GM12878 (cell line): ENCODE data around the gene ANO7. TPM values are rescaled to one million over a fixed set of nuclear protein-coding genes. Genes with fewer than 3 reads are reported as not detected.

ENCODE experiments used
- ATAC-seq: fragments of 200-7000 bp; cut with Tn5 transposase; 3 replicates; pipeline ENCODE4 v1.9.1; 2020; ENCODE audit warnings: mild to moderate bottlenecking, moderate library complexity
- BruUV-seq: library from RNA; stranded (reverse); fragments of 400-500 nt; replicated peaks from 2 replicates; lab custom pipeline; 2021; lab: Mats Ljungman, UMichigan
- CTCF ChIA-PET: fragments of 300-600 bp; sonication (Branson Sonifier 250); formaldehyde crosslinking; extraction: SDS; loops from one replicate; lab custom pipeline; 2021; ENCODE audit warnings: inconsistent platforms; lab: Yijun Ruan, JAX
- POLR2A ChIA-PET: fragments of 350-600 bp; formaldehyde crosslinking; extraction: SDS; loops from one replicate; lab custom pipeline; 2021; ENCODE audit warnings: inconsistent platforms; lab: Charles Lee
- RAD21 ChIA-PET: fragments of 300-600 bp; sonication (Branson Sonifier 250); formaldehyde crosslinking; loops from one replicate; lab custom pipeline; 2023; ENCODE audit warnings: antibody characterized with exemption; ENCODE audit not compliant: unreplicated experiment; lab: Charles Lee
- SMC1A ChIA-PET: fragments of 300-600 bp; sonication (Branson Sonifier 250); formaldehyde crosslinking; loops from one replicate; lab custom pipeline; 2023; ENCODE audit not compliant: unreplicated experiment, uncharacterized antibody; lab: Charles Lee
- DNase-seq: peaks from one replicate; pipeline ENCODE4 v3.0.0-alpha.2; 2011; ENCODE audit warnings: low read depth, low spot score
- FAIRE-seq: peaks from 3 replicates; lab custom pipeline; 2011; peaks lifted over from hg19 to GRCh38; lab: Jason Lieb, UNC
- H2AFZ ChIP-seq: 2 replicates; pipeline ENCODE4 v1.6.0; 2011; ENCODE audit warnings: low read depth, low read length, control low read depth; ENCODE audit not compliant: control insufficient read depth
- H3K27ac ChIP-seq: 2 replicates; pipeline ENCODE4 v1.5.1; 2011; ENCODE audit warnings: control low read depth; ENCODE audit not compliant: control insufficient read depth, insufficient read depth
- H3K27me3 ChIP-seq, 2 experiments: replicated peaks in 1 of 2; 2 replicates each; pipeline versions ENCODE4 v1.6.0 to v1.6.1; 2011; ENCODE audit warnings: low read length in 1 of 2; ENCODE audit not compliant: control insufficient read depth in 2 of 2, insufficient read depth in 2 of 2
- H3K36me3 ChIP-seq, 2 experiments: 2 replicates each; pipeline ENCODE4 v1.5.1; 2011; ENCODE audit warnings: low read length in 1 of 2; ENCODE audit not compliant: control insufficient read depth in 2 of 2, insufficient read depth in 2 of 2
- H3K4me1 ChIP-seq: 2 replicates; pipeline ENCODE4 v1.6.1; 2011; ENCODE audit warnings: mild to moderate bottlenecking, low read length, moderate library complexity, mixed read lengths; ENCODE audit not compliant: control insufficient read depth, insufficient read depth
- H3K4me2 ChIP-seq: 2 replicates; pipeline ENCODE4 v1.6.0; 2011; ENCODE audit warnings: control low read depth; ENCODE audit not compliant: control insufficient read depth, insufficient read depth
- H3K4me3 ChIP-seq: fragments of 200-600 bp; sonication (generic); 2 replicates; pipeline ENCODE4 v1.5.1; 2016
- H3K79me2 ChIP-seq: 2 replicates; pipeline ENCODE4 v1.6.0; 2011; ENCODE audit warnings: low read length; ENCODE audit not compliant: control insufficient read depth, insufficient read depth
- H3K9ac ChIP-seq: 2 replicates; pipeline ENCODE4 v1.8.0; 2011; ENCODE audit warnings: low read length, control low read depth, mixed read lengths; ENCODE audit not compliant: control insufficient read depth, insufficient read depth
- H3K9me3 ChIP-seq: replicated peaks from 3 replicates; pipeline ENCODE4 v1.5.1; 2011; ENCODE audit warnings: mild to moderate bottlenecking, low read length; ENCODE audit not compliant: control insufficient read depth, insufficient read depth
- H4K20me1 ChIP-seq: 2 replicates; pipeline ENCODE4 v1.6.0; 2011; ENCODE audit not compliant: control insufficient read depth, insufficient read depth
- ETV6 ChIP-seq, 2 experiments: fragments of 450-650 bp in 1 of 2; IDR thresholded peaks in 1 of 2; conservative IDR thresholded peaks in 1 of 2; 2 replicates each; pipeline ENCODE4 v1.6.1; 2014; ENCODE audit warnings: antibody characterized with exemption in 1 of 2, borderline replicate concordance in 1 of 2, low read depth in 1 of 2, mild to moderate bottlenecking in 1 of 2, moderate library complexity in 1 of 2
- MEF2B ChIP-seq: fragments of 450-650 bp; IDR thresholded peaks from 2 replicates; pipeline ENCODE4 v1.6.1; 2018; ENCODE audit warnings: mild to moderate bottlenecking, moderate library complexity; ENCODE audit not compliant: partially characterized antibody, poor library complexity, severe bottlenecking
- NFYA ChIP-seq: IDR thresholded peaks from 2 replicates; pipeline ENCODE4 v1.6.1; 2011; ENCODE audit warnings: low read depth, mild to moderate bottlenecking, low read length, improper control_type of control experiment, borderline replicate concordance
- NR2C1 ChIP-seq: fragments of 450-650 bp; IDR thresholded peaks from 2 replicates; pipeline ENCODE4 v1.6.1; 2017; ENCODE audit warnings: antibody characterized with exemption, mild to moderate bottlenecking, moderate library complexity
- PAX5 ChIP-seq: IDR thresholded peaks from 2 replicates; pipeline ENCODE4 v1.6.1; 2011; ENCODE audit warnings: low read depth, low read length, borderline replicate concordance
- SKIL ChIP-seq: fragments of 450-650 bp; IDR thresholded peaks from 2 replicates; pipeline ENCODE4 v1.6.1; 2017; ENCODE audit warnings: mild to moderate bottlenecking, low read depth, inconsistent platforms; ENCODE audit not compliant: poor library complexity, severe bottlenecking
- SMAD1 ChIP-seq: fragments of 450-650 bp; IDR thresholded peaks from 2 replicates; pipeline ENCODE4 v1.6.1; 2018; ENCODE audit warnings: mild to moderate bottlenecking, low read depth; ENCODE audit not compliant: partially characterized antibody
- TARDBP ChIP-seq: IDR thresholded peaks from 2 replicates; pipeline ENCODE4 v1.6.1; 2016; ENCODE audit warnings: borderline replicate concordance
- YBX1 ChIP-seq: fragments of 450-650 bp; IDR thresholded peaks from 2 replicates; pipeline ENCODE4 v1.6.1; 2016; ENCODE audit warnings: antibody characterized with exemption
- WGBS: methylation state at CpG from one replicate; pipeline ENCODE4 v1.1.6; 2016; ENCODE audit warnings: low lambda C conversion rate; ENCODE audit not compliant: insufficient replicate concordance, insufficient coverage; ENCODE audit errors: missing lambda C conversion rate; 5-methylcytosine and 5-hydroxymethylcytosine counted together
- in situ Hi-C: fragments of 300-500 bp; cut with MboI; formaldehyde crosslinking; loops from 9 replicates; pipeline ENCODE4 v1.14.3; 2018; ENCODE audit warnings: mixed read lengths
- intact Hi-C: fragments of 100-400 bp; cut with micrococcal nuclease; formaldehyde crosslinking; loops from one replicate; pipeline ENCODE4 v1.14.2; 2022; ENCODE audit not compliant: unreplicated experiment
- polyA plus RNA-seq, 11 experiments: library from polyadenylated mRNA; depleted of rRNA in 4 of 11; unstranded in 6 of 11; stranded (reverse) in 5 of 11; fragments of >200 nt; fragmentation: Nextera tagmentation in 4 of 11; fragmentation: Illumina TruSeq in 1 of 11; extraction: Ambion mirVana in 4 of 11; extraction: Trizol in 1 of 11; gene quantifications; 1 replicate in 1 of 11; 2 replicates in 10 of 11; pipeline versions ENCODE4 v1.2.1 to v1.2.3, GENCODE V29; 2011 to 2016; ENCODE audit warnings: inconsistent platforms in 2 of 11, missing spikeins in 2 of 11, low read depth in 1 of 11
- total RNA-seq, 4 experiments: library from RNA; depleted of rRNA in 3 of 4; stranded (reverse); fragments of >200 nt in 3 of 4; fragmentation: Illumina TruSeq in 1 of 4; extraction: Trizol in 1 of 4; gene quantifications; 2 replicates each; pipeline versions ENCODE4 v1.2.1 to v1.2.3, GENCODE V29; 2013 to 2021
- TF ChIP-seq, protein P1 (sequence below): fragments of 450-650 bp; IDR thresholded peaks from 2 replicates; pipeline ENCODE4 v1.6.1; 2016; ENCODE audit warnings: mild to moderate bottlenecking
- TF ChIP-seq, protein P2 (sequence below): IDR thresholded peaks from 2 replicates; pipeline ENCODE4 v1.6.1; 2012; ENCODE audit warnings: low read depth, low read length, improper control_type of control experiment

Gene ANO7
- total and polyA plus RNA-seq, 10 of the 15 experiments (the other 5 are each of a cell fraction or from before 2014, with no cell fraction given) = 0.08 to 1.4 (median 0.44) TPM

DNA sequence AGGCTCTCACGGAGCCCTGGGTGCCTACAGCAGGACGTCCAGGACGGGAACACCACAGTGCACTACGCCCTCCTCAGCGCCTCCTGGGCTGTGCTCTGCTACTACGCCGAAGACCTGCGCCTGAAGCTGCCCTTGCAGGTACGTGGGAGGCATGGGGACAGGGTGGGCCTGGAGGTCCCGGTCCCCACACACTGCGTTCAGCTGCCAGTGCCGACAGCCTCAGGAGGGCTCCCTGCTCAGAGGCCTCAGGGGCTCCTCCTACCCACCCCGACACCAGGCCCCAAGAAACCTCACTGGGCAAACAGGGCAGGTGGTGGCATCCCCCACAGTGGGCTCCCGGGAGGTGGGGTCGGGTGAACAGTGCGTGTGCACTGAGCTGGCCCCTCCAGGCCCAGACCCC lies 10.8 kb downstream of the ANO7 start:
- Histone ChIP-seq H3K27me3 (no peaks in the 10 kb centered on the region), H3K27ac (no peak overlapping the region), H3K4me3 (no peak overlapping the region), H2AFZ (no peak overlapping the region), H3K79me2 (no peaks in the 10 kb centered on the region), H4K20me1 (no peaks in the 10 kb centered on the region), H3K9me3 (no peaks in the 10 kb centered on the region), H3K9ac (no peak overlapping the region), H3K4me1 (no peaks in the 10 kb centered on the region), H3K36me3 (no peaks in the 10 kb centered on the region), H3K4me2 (no peak overlapping the region)
- POLR2A ChIA-PET = no interaction called here
- 63% methylated on average over 15 of the region's 16 CpGs for WGBS
- SMC1A ChIA-PET = no interaction called here
- CTCF ChIA-PET = no interaction called here
- in situ Hi-C loops = no loop called here
- no TSS peak for BruUV-seq
- FAIRE-seq (no peak), ATAC-seq (no peak), DNase-seq (no peak)
- RAD21 ChIA-PET = no interaction called here
- intact Hi-C loops = no loop called here
- no peak for TF ChIP-seq NFYA
- TF ChIP-seq YBX1 = no peak
- TF ChIP-seq PAX5 = no peak
- no peak for TF ChIP-seq NR2C1
- TF ChIP-seq, protein P1, sequence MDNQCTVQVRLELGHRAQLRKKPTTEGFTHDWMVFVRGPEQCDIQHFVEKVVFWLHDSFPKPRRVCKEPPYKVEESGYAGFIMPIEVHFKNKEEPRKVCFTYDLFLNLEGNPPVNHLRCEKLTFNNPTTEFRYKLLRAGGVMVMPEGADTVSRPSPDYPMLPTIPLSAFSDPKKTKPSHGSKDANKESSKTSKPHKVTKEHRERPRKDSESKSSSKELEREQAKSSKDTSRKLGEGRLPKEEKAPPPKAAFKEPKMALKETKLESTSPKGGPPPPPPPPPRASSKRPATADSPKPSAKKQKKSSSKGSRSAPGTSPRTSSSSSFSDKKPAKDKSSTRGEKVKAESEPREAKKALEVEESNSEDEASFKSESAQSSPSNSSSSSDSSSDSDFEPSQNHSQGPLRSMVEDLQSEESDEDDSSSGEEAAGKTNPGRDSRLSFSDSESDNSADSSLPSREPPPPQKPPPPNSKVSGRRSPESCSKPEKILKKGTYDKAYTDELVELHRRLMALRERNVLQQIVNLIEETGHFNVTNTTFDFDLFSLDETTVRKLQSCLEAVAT = no peak
- TF ChIP-seq, protein P2, sequence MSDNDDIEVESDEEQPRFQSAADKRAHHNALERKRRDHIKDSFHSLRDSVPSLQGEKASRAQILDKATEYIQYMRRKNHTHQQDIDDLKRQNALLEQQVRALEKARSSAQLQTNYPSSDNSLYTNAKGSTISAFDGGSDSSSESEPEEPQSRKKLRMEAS = no peak
- TF ChIP-seq SMAD1 = no peak
- TF ChIP-seq SKIL = no peak
- TF ChIP-seq TARDBP = no peak
- TF ChIP-seq MEF2B = no peak
- no peak for TF ChIP-seq ETV6 (conservative IDR thresholded peaks at IDR 0.05 in 1 of 2, IDR thresholded peaks at IDR 0.05 in 1 of 2; ENCODE audit: borderline replicate concordance in 1 of 2, low read depth in 1 of 2)
